ENCODE results near the gene DICER1.

DNA sequence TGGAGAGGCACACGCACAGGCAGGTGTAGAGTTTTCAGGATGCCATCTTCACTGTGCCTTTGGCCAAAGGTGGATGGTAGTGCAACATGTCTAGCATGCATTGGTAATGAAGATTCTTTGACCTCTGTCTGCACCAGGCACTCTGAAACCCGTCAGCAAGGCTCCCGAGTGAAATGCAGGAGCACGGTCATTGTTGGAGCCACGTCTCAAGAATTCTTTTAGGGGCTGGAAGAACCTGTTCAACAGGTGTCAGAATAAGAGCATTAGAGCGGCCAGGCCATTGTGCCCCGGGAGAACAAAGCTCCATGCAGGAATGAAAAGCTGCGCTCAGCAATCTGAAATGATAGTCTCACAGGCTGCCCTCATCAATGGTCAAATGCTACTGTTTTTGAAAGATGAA, 40.2 kb upstream of the DICER1 start:
- no peak for TF ChIP-seq CTCF (IDR thresholded peaks at IDR 0.05)
- no peak for TF ChIP-seq POLR2A (IDR thresholded peaks at IDR 0.05)

Measured in adrenal gland (tissue), 5 donors.